Psoas muscle (tissue), 8 donors: ENCODE data around the gene KDM5C. TPM values are rescaled to one million over a fixed set of nuclear protein-coding genes. Genes with fewer than 3 reads are reported as not detected.
A peak's percentile ranks its signal among the peaks of the same experiment; 100 is the strongest.
"Not testable (repeated sequence)": the region's sequence is repeated elsewhere in the genome, so short reads cannot be mapped to it uniquely, and the experiment has no call there.

Experiments
- ATAC-seq, 4 donors: fragments of 200-7000 bp; cut with Tn5 transposase; one replicate each; pipeline ENCODE4 v1.9.1; 2020; ENCODE audit warnings: moderate library complexity in 3 of 4, mild to moderate bottlenecking in 2 of 4
- DNase-seq, 2 donors: peaks; one replicate each; pipeline ENCODE4 v3.0.0-alpha.2; 2020
- H3K27ac ChIP-seq: fragments of 200-600 bp; one replicate; pipeline ENCODE4 v1.8.0; 2022
- H3K27me3 ChIP-seq, 3 donors: fragments of 200-600 bp in 1 of 3; one replicate each; pipeline versions ENCODE4 v1.6.1 to v1.8.0; 2013 to 2022; ENCODE audit warnings: low read length in 2 of 3, mild to moderate bottlenecking in 2 of 3, moderate library complexity in 1 of 3; ENCODE audit not compliant: insufficient read depth in 3 of 3
- H3K36me3 ChIP-seq, 2 donors: fragments of 200-600 bp in 1 of 2; one replicate each; pipeline versions ENCODE4 v1.6.1 to v1.8.0; 2013 to 2022; ENCODE audit warnings: low read depth in 1 of 2, mild to moderate bottlenecking in 1 of 2, moderate library complexity in 1 of 2; ENCODE audit not compliant: insufficient read depth in 1 of 2
- H3K4me1 ChIP-seq: fragments of 200-600 bp; one replicate; pipeline ENCODE4 v1.8.0; 2022
- H3K4me3 ChIP-seq: fragments of 200-600 bp; one replicate; pipeline ENCODE4 v1.8.0; 2022; ENCODE audit warnings: mild to moderate bottlenecking
- H3K9me3 ChIP-seq: fragments of 200-600 bp; one replicate; pipeline ENCODE4 v1.8.0; 2022
- WGBS, 3 donors: extraction: QIAGEN DNeasy Blood & Tissue Kit; methylation state at CpG; one replicate each; pipeline versions ENCODE4 v1.1.6 to v1.1.7; 2013; 5-methylcytosine and 5-hydroxymethylcytosine counted together
- intact Hi-C, 2 donors: fragments of 100-400 bp; cut with DNase I; formaldehyde crosslinking; loops; one replicate each; pipeline versions ENCODE4 v1.11.0 to v1.14.2; 2022
- polyA plus RNA-seq, 3 donors: library from polyadenylated mRNA; stranded (reverse); fragments of 200-250 nt; gene quantifications; one replicate each; pipeline ENCODE4 v1.2.3, GENCODE V29; 2013
- total RNA-seq, 4 donors: library from RNA; stranded (reverse); fragmentation: NEBNext Ultra II Directional in 2 of 4; extraction: Animal tissue kit (Norgen Biotek cat#: 25700) in 2 of 4; gene quantifications; one replicate each; pipeline versions ENCODE4 v1.2.1 to v1.2.4, GENCODE V29; 2021 to 2023
- TF ChIP-seq, protein P1 (sequence below): fragments of 200-600 bp; IDR thresholded peaks from one replicate; pipeline ENCODE4 v1.8.0; 2022; ENCODE audit warnings: antibody characterized with exemption
- donor health status: healthy with polysubstance abuse.
- donor health status: DM: no; HTN: no; CAD: no; lungs with moderate emphysema.
- donor health status: Bipolar disorder and iron deficiency.
- donor health status: healthy.
- donor health status: DM: yes; HTN: yes; CAD: no.
- donor health status: DM: no; HTN: no; CAD: no.
- donor health status: DM: no; HTN: no; CAD: no.
- donor health status: DM: yes; HTN: yes; CAD: no.

The KDM5C gene
- total and polyA plus RNA-seq, 7 donors = 22.4 to 119 (median 62.2) TPM

DNA sequence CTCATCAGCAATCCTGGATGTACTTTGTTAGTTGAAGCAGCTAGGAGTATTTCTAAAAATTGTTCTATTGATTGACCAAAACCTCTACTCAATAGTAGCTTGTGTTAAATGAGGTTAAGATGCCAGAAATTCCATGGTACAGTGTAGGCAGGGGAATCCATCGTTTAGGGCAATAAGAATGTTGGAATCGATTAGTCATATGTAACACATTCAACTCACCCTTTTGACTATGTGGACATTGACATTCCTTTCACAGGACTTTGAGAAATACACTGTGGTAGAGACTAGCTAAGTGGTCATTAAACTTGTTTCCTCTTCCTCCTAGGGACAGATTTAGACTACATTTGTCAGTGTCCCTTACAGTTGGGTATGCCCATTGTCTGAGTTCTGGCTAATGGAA is 40.2 kb downstream of the KDM5C start:
- H3K4me1 ChIP-seq = peaks cover 7% of the 10 kb centered on the region
- 73 to 77% (median 75%) methylated on average over 2 of the region's 2 CpGs for WGBS, 3 donors
- H3K9me3 ChIP-seq = no peaks in the 10 kb centered on the region

GRCh38 chrX:53171356-53171755 is 53.7 kb downstream of the KDM5C start:
- Histone ChIP-seq H3K9me3 (no peaks in the 10 kb centered on the region), H3K27ac (no peak overlapping the region), H3K4me3 (no peak overlapping the region), H3K27me3 (no peaks in the 10 kb centered on the region), H3K36me3 (peaks cover 0 to 22% of the 10 kb centered on the region in 2 donors), H3K4me1 (no peaks in the 10 kb centered on the region)
- no peak for ATAC-seq
- TF ChIP-seq, protein P1, sequence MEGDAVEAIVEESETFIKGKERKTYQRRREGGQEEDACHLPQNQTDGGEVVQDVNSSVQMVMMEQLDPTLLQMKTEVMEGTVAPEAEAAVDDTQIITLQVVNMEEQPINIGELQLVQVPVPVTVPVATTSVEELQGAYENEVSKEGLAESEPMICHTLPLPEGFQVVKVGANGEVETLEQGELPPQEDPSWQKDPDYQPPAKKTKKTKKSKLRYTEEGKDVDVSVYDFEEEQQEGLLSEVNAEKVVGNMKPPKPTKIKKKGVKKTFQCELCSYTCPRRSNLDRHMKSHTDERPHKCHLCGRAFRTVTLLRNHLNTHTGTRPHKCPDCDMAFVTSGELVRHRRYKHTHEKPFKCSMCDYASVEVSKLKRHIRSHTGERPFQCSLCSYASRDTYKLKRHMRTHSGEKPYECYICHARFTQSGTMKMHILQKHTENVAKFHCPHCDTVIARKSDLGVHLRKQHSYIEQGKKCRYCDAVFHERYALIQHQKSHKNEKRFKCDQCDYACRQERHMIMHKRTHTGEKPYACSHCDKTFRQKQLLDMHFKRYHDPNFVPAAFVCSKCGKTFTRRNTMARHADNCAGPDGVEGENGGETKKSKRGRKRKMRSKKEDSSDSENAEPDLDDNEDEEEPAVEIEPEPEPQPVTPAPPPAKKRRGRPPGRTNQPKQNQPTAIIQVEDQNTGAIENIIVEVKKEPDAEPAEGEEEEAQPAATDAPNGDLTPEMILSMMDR = no peak
- no peak for DNase-seq
- intact Hi-C loops = no loop called here
- WGBS, 3 donors = 92 to 94% (median 93%) methylated on average over 3 to 7 of the region's 7 CpGs

More for the DNA sequence above, 40.2 kb downstream of the KDM5C start:
- Histone ChIP-seq H3K27ac (no peak overlapping the region), H3K36me3 (no peaks in the 10 kb centered on the region), H3K4me3 (no peak overlapping the region), H3K27me3 (no peaks in the 10 kb centered on the region)
- TF ChIP-seq, protein P1 = no peak
- no peak for DNase-seq
- ATAC-seq = no peak
- intact Hi-C loops = no loop called here

DNA sequence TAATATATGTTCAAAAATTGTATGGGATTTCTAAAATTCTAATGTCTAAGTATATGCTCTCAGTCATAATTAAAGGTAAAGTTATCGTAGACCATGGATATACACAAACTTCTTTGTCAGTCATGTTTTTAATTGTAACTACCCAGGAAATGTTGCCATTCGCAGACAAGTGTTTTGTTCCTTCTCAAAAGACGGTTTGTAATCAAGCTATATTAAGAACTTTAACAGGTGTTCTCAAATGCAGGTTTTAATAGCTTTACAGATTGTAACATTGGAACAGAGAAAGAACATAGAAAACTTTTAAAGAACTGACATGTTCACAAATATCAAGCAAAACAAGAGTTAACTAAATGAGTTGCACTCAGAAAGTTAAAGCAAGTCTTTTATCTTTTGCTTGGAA is 58.9 kb downstream of the KDM5C start:
- H3K4me3 ChIP-seq = no peak overlapping the region
- H3K4me1 ChIP-seq = peaks cover 8% of the 10 kb centered on the region
- WGBS, 3 donors = 21 to 49% (median 45%) methylated on average over 3 of the region's 3 CpGs
- no peaks in the 10 kb centered on the region for H3K27me3 ChIP-seq
- ATAC-seq (peak in 3 of 4 donors; percentile 50 to 77 (median 65)), DNase-seq (no peak)
- intact Hi-C loops = no loop called here
- TF ChIP-seq, protein P1 = no peak
- peak overlapping the region; percentile 70 for H3K27ac ChIP-seq
- H3K36me3 ChIP-seq = no peaks in the 10 kb centered on the region
- H3K9me3 ChIP-seq = no peaks in the 10 kb centered on the region

DNA sequence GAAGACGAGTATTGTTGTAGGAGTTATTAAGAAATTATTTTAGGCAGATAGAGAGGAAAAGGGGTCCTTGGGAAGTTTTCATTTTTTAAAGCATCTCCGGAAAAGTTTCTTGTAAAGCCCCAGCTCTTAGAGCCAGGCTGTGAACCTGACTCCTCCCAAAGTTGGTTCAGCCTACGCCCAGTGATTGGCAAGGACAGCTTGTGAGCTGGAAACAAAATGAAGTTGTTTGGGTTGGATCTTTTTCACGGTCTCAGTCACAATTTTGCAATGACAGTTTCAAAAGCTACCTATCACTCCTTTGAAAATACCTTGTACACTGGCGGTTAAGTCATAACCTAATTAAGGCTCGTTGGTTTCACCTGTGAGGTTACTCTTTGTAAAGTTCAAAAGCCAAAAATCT is 60.4 kb downstream of the KDM5C start:
- H3K9me3 ChIP-seq, H3K4me3 ChIP-seq, H3K36me3 ChIP-seq, H3K27me3 ChIP-seq, intact Hi-C loops, H3K4me1 ChIP-seq: not testable (repeated sequence)
- DNase-seq = peak in 1 of 2 donors; percentile 53
- ATAC-seq = peak; percentile 78 to 91 (median 89)
- H3K27ac ChIP-seq = peak overlapping the region; percentile 70
- WGBS, 3 donors = 25 to 36% (median 34%) methylated on average over 6 of the region's 6 CpGs

- ATAC-seq = no peak
- WGBS, 3 donors = 79 to 97% (median 90%) methylated on average over 7 of the region's 7 CpGs
- H3K4me1 ChIP-seq = peaks cover 9% of the 10 kb centered on the region
These were observed 61.6 kb downstream of the KDM5C start for GRCh38 chrX:53163436-53163835.

More at GRCh38 chrX:53163436-53163835, 61.6 kb downstream of the KDM5C start:
- no peak overlapping the region for H3K27ac ChIP-seq
- H3K9me3 ChIP-seq = no peaks in the 10 kb centered on the region
- intact Hi-C loops = no loop called here
- H3K36me3 ChIP-seq = no peaks in the 10 kb centered on the region
- H3K27me3 ChIP-seq = no peaks in the 10 kb centered on the region
- no peak for DNase-seq
- H3K4me3 ChIP-seq = no peak overlapping the region
- TF ChIP-seq, protein P1 = no peak
